ENCODE data around the gene MECP2. TPM values are rescaled to one million over a fixed set of nuclear protein-coding genes. Genes with fewer than 3 reads are reported as not detected.

Gene MECP2
- total RNA-seq, 2 experiments from 2014 or later, result 63.7 to 65.1 TPM

DNA sequence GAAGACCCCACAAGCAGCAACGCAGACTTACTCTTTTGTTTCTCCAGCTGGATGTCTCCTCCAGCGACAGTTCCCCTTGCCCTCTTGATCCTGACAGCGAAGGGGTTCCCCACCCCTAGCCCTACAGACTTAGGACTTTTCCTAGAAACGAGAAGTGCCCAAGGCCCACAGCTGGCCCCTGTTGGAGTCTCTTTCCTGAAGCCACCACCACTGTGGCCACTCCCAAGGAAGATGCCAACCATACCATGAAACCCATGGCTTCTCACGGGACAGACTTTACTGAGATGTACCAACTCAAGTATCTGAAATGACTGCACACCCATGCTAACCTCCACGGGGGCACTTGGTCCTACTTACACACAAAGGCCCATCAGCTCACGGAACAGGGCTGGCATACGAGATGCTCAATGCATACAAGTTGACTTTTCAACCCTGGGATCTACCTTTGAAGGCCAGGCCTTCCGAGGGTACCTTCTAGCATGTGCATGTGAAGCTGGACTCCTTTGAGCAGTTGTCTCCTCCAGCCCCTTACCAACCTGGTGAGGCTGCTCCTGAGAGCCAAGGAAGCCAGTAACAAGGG, 76.9 kb downstream of the MECP2 start:
- Mint-ChIP-seq H3K4me3 (peak overlapping the region; percentile 92), H3K36me3 (ENCODE audit: low read depth) (peaks cover 22% of the 10 kb centered on the region), H3K27ac (peak overlapping the region; percentile 95), H3K4me1 (ENCODE audit: low read depth) (peaks cover 12% of the 10 kb centered on the region), H3K9me3 (no peaks in the 10 kb centered on the region), H3K27me3 (no peaks in the 10 kb centered on the region)
- CTCF ChIA-PET, result interaction anchor here (0.6 to 1.7 kb wide), 3 partner anchors 31 to 284 kb away, joined by 3 to 5 read pairs (median 3); no protein-coding TSS in a partner anchor
- no peak for TF ChIP-seq CTCF (IDR thresholded peaks at IDR 0.05)
- peak; percentile 31 for DNase-seq
- POLR2A ChIA-PET, result interaction anchor here (0.6 to 2.3 kb wide), 8 partner anchors 10 to 378 kb away, joined by 3 to 7 read pairs (median 4); partner anchors contain the start of genes ARHGAP4 and RPL10
- ATAC-seq, result peak; percentile 14
- intact Hi-C loops (cut with micrococcal nuclease), result no loop called here

DNA sequence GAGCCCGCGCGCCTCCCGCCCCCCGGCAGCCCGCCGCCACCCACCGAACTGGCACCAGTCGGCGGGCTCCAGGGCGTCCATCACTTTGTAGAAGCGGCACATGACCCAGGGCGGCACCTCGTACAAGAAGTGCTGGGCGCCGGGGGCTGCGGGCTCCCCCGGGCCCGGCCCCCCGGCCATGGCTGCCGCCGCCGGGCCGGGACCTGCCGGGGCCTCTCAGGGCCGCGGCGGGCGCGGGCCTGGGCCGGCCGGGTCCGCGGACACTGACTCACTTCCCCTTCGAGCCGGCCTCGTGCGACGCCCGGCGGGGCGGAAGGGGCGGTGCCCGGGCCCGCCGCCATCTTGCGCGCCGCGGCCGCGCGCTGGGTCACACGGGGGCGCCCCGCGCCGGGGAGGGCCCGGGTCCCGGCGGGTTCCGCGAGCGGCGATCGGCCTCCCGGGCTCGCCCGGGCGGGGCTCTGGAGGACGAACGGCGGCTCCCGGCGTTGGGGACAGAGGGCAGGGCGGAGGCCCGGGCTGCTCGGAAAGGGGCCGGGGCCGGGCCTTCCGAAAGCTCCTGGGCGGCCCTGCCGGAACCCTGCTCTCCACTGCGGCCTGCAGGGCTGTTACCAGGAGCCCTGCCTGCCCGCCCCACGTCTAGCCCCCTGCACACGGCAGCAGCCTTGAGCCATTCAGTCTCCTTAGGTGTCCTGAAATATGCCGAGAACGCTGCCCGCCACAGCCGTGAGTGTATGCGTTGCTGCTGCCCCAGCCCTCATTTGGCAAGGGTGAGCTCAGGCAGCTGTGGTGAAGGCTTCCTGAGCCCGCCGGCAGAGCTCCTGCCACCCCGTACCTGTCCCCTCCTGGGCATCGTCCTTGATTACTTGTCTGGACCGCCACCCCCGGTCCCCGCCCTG, 77.6 kb downstream of the MECP2 start, which contains the start of gene IRAK1:
IRAK1 (minus strand) TSS at position 270 of the 896 bp plus-strand sequence; CDS start at position 180, 90 bp downstream.
- Mint-ChIP-seq H3K27ac (peak within 1 kb of the TSS; percentile 95), H3K4me3 (peak within 1 kb of the TSS; percentile 92), H3K36me3 (ENCODE audit: low read depth) (peaks cover 25% of the 10 kb centered on the region), H3K9me3 (no peaks in the 10 kb centered on the region), H3K4me1 (ENCODE audit: low read depth) (peaks cover 17% of the 10 kb centered on the region), H3K27me3 (no peaks in the 10 kb centered on the region)
- ATAC-seq (peak; percentile 78), DNase-seq (peak; percentile 51)
- no peak for TF ChIP-seq CTCF (IDR thresholded peaks at IDR 0.05)
- ChIA-PET POLR2A (interaction anchor here (1.0 to 2.3 kb wide), 5 partner anchors 11 to 95 kb away, joined by 3 to 7 read pairs (median 4); partner anchors contain the start of gene ARHGAP4), CTCF (interaction anchor here (0.6 to 1.7 kb wide), 3 partner anchors 32 to 284 kb away, joined by 3 to 5 read pairs (median 3); no protein-coding TSS in a partner anchor)
- intact Hi-C loops (cut with micrococcal nuclease), result no loop called here

DNA sequence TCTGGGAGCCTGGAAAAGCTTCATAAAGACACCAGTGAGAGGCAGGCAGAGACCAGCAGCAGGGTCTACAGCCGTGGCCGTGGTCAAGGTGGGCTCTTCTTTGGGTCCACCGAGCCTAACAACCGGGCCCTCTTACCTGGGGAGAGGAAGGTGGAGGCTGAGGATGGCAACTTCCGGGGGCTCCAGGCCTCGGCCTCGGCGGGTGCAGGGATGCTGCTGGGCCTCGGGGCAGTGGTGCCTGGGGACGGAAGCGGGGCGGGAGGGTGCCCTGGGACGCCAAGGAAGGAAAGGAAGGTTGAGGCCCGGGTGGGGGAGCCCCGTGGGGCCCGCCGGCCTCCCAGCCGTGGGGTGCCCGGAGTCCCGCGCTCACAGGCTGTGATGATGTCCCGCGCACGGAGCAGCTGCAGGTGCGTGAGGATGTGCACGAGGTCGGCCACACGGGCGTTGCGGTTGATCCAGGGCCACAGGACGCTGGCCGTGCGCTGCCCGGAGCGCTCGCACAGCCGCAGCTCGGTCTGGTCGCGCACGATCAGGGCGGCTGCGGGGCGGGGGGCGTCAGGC, 78.4 kb downstream of the MECP2 start:
- intact Hi-C loops (cut with micrococcal nuclease), result no loop called here
- Mint-ChIP-seq H3K36me3 (ENCODE audit: low read depth) (peaks cover 29% of the 10 kb centered on the region), H3K4me3 (peak overlapping the region; percentile 86), H3K27ac (peak overlapping the region; percentile 91), H3K27me3 (no peaks in the 10 kb centered on the region), H3K9me3 (no peaks in the 10 kb centered on the region), H3K4me1 (ENCODE audit: low read depth) (peaks cover 22% of the 10 kb centered on the region)
- DNase-seq, result peak; percentile 31
- ChIA-PET POLR2A (interaction anchor here (0.6 to 2.3 kb wide), 4 partner anchors 9 to 94 kb away, joined by 3 to 7 read pairs (median 5); partner anchors contain the start of gene ARHGAP4), CTCF (no interaction called here)
- ATAC-seq, result peak; percentile 18
- no peak for TF ChIP-seq CTCF (IDR thresholded peaks at IDR 0.05)

DNA sequence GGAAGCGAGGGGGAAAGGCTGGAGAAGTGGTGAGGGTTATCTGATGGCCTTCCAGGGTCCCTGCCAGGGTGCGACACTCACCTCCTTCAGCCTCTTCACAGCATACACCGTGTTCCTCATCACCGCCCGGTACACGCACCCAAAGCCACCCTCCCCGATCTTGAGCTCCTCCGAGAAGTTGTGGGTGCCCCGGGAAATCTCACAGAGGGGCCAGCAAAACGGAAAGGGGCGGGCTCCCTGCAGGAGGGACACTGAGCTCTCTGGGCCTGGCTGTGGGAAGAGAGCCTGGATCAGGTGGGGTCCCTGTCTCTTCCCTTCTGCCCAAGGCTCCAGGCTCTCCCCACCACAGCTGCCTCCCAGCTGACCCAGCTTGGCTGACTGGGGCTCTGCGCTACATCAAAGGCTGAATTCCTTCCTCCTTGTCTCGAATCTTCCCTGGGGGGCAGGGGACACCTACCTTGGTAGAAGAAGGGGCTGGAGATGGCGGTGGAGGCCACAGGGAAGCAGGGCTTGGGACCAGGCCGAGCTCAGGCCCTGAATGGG, 78.9 kb downstream of the MECP2 start:
- ChIA-PET POLR2A (interaction anchor here (0.6 to 1.0 kb wide), 2 partner anchors 8 to 10 kb away, joined by 3 to 7 read pairs; no protein-coding TSS in a partner anchor), CTCF (no interaction called here)
- peak overlapping the region; percentile 91 for H3K27ac Mint-ChIP-seq
- H3K4me3 Mint-ChIP-seq, result peak overlapping the region; percentile 86
- H3K9me3 Mint-ChIP-seq, result no peaks in the 10 kb centered on the region
- no peak for DNase-seq
- TF ChIP-seq CTCF (IDR thresholded peaks at IDR 0.05), result no peak
- peaks cover 22% of the 10 kb centered on the region for H3K4me1 Mint-ChIP-seq (ENCODE audit: low read depth)
- intact Hi-C loops (cut with micrococcal nuclease), result no loop called here
- H3K36me3 Mint-ChIP-seq (ENCODE audit: low read depth), result peaks cover 31% of the 10 kb centered on the region
- H3K27me3 Mint-ChIP-seq, result no peaks in the 10 kb centered on the region
- ATAC-seq, result no peak
